ENCODE measurements around the gene KLRG1. TPM values are rescaled to one million over a fixed set of nuclear protein-coding genes. Genes with fewer than 3 reads are reported as not detected.

The KLRG1 gene
- 0.58 and 4.3 TPM in 2 replicates for total RNA-seq

GRCh38 chr12:8989413-8989812 is at the start of gene KLRG1:
Gene KLRG1, plus strand, starts transcription at chr12:8989546. Its CDS starts 90 bp downstream, at chr12:8989636.

GRCh38 chr12:8949342-8950220 is 39.8 kb upstream of the KLRG1 start, which contains the start of gene M6PR:
Gene M6PR, minus strand, starts transcription at chr12:8949645. Its CDS starts 3,241 bp downstream, at chr12:8946404.

Other genes with a start within 250 kb of the KLRG1 start
- gene A2ML1, start 166.9 kb upstream of the KLRG1 start, total RNA-seq, result not detected in 2 replicates
- 18.3 and 29.1 TPM in 2 replicates for gene PHC1, start 75.0 kb upstream of the KLRG1 start, total RNA-seq
- gene M6PR, start 39.9 kb upstream of the KLRG1 start, total RNA-seq, result 75.0 and 95.4 TPM in 2 replicates
- gene A2M, start 126.4 kb downstream of the KLRG1 start, total RNA-seq, result 6.6 and 25.7 TPM in 2 replicates
- gene PZP, start 218.8 kb downstream of the KLRG1 start, total RNA-seq, result not detected in 2 replicates

All from myometrial cell (primary cell).